Measurements from ENCODE around the gene IFI27L1.
A peak's percentile ranks its signal among the peaks of the same experiment; 100 is the strongest.

The IFI27L1 gene

DNA sequence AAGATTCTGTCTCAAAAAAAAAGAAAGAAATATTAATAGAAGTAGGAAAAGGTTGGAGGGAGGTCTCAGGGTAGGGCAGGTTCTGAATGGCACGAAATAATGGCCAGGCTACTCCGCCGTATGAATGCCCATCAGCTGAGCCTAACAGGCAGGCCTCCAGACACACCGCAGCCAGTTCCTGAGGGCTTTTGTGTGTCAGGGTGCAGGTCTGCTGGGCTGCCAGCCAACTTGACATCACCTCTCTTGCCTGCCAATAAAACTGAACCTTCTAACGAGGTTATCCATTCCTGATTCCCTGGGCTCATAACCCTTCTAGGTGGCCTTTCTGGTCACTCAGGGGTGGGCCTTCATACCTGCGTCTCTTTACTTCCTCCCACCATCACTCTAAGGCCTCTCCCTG, 32.4 kb downstream of the IFI27L1 start:
- H3K4me3 ChIP-seq (ENCODE audit: low read depth, low read length), result no peak overlapping the region

DNA sequence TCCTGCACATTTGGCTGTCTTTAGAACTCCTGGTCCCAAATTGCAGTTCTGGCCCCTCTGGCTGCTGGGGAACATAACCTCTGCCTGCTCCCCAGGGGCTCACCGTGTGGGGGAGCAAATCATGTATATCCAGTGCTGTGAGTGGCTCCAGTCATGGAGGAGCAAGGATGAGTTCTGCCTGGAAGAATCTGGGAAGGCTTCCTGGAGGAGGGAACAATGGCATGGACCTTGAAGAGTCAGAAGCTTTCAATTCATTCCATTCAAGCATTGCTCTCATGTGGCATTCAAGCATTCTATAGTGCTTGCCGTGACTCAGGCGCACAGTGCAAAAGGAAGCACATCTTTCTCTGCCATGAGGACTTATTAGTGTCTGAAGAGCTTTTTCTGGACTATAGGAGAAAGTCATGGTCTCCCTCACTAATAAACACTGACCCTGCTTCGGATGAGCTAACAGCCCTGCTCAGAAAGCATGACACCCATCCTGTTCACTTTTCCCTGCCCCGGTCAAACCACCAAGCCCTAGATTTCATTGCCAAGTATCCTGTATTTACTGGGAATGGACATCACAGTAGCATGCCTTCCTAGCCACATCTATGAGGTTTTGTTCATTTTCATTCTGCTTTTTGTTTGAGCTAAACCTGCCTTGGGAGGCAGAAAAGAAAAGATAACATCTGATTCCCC, 32.9 kb downstream of the IFI27L1 start:
- H3K4me3 ChIP-seq (ENCODE audit: low read depth, low read length), result no peak overlapping the region

DNA sequence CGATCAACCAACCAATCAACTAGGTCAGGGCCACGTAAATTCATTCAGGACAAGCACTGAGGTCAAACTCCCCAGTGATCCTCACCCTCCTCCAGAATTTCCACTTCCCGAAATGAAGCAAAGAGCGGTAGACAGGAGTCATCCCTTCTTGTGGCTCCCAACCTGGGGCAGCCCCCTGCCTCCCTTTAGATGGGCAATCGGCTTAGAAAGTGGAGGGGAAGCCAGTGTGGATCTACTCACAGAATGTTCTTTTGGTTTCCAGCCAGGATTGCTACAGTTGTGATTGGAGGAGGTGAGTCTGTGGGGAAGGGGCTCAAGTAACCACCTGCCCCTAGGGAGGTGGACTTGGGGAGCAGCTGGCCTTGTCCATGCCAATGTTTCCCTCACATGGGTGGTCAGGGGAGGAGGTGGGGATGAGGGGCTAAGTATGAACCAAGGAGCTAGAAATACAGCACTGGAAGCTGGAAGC, 33.5 kb downstream of the IFI27L1 start:
- no peak overlapping the region for H3K4me3 ChIP-seq (ENCODE audit: low read depth, low read length)

DNA sequence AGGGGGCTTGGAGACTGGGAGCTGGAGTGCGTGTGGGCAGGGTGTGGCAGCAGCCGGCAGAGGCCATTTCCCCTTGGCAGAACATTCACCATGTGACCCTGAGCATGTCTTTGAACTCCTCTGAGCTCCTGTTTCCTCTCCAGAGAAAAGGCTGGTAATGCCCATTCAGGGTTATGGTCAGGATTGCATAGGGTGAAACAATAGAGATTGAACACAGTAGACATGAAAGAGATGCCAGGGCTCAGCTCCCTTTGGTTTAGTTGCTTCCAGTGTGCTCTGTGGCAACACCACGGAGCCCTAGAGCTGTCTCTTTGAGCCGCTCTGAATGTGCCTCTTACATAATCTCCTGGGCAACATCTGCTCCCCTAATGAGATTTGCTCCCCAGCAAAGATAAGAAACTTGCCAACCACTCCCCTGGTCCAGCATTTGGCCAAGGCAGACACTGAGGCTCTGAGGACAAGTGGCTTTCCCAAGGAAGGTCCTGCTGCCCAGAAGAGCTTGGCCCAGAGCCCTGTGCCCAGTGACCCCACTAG, 34.0 kb downstream of the IFI27L1 start:
- H3K4me3 ChIP-seq (ENCODE audit: low read depth, low read length), result no peak overlapping the region

DNA sequence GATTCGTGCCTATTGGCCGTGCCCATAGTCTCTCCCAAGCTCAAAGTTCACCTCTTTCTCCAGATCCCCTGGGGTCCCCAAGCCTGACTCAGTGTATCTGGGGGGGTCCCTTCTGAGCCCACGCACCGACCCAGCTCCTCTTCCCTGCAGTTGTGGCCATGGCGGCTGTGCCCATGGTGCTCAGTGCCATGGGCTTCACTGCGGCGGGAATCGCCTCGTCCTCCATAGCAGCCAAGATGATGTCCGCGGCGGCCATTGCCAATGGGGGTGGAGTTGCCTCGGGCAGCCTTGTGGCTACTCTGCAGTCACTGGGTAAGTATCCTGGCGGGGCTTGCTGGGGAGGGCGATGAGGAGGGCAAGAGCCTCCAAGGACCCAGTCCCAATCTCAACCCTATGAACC, 34.5 kb downstream of the IFI27L1 start:
- no peak overlapping the region for H3K4me3 ChIP-seq (ENCODE audit: low read depth, low read length)

DNA sequence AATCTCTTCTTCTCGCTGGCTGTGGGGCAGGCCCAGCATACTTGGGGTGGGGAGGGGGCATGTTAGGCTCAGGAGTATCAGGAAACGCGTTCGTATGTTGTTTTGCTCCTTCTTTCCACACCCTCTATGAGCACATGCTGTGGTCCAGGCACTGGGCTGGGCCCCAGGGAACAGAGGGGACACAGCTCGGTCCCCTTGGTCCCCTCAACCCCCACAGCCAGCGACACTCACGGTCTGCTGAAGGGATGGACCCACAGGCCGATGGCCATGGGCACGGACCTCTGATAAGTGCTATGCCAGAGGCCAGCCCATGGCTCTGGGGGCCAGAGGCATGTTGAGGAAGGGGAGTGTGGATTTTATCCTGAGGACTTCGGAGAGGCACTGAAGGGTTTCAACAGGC, 35.6 kb downstream of the IFI27L1 start:
- H3K4me3 ChIP-seq (ENCODE audit: low read depth, low read length), result no peak overlapping the region

DNA sequence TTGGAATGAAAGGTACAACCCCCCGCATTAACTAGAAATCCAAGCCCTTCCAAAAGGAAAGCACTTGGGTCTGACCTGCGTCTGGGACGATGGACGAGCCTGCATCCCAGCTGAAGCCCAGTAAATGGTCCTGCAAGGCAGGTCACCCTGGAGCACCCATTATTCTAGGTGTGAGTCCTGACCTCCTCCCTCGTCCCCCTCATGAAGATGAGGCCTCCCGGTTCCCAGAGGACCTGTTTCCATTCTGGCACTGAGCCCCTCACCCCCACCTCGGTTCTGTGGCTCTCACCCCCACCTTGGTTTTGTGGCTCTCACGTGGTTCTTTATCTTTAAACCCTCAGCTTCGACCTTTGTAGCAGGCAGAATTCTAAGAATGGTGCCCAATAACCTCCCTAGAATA, 36.7 kb downstream of the IFI27L1 start:
- no peak overlapping the region for H3K4me3 ChIP-seq (ENCODE audit: low read depth, low read length)

DNA sequence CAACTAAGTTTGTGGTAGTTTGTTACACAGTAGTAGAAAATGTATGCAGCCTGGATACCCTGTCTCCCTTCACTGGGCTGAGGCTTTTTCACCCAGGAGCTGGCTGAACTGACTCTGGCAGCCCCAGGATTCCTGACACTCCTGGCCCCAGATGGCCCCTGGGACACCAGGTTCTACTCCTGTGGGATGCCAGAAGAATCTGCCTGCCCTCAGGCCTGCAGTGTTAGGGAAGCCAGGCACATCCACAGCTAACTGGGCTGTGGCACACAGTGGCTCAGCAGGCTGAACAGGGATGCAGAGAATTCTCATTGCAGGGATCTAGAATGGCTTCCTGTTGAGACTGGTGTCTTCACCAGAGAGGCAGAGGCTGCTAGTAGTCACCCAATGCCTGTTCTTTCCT, 38.0 kb downstream of the IFI27L1 start:
- H3K4me3 ChIP-seq (ENCODE audit: low read depth, low read length), result no peak overlapping the region

DNA sequence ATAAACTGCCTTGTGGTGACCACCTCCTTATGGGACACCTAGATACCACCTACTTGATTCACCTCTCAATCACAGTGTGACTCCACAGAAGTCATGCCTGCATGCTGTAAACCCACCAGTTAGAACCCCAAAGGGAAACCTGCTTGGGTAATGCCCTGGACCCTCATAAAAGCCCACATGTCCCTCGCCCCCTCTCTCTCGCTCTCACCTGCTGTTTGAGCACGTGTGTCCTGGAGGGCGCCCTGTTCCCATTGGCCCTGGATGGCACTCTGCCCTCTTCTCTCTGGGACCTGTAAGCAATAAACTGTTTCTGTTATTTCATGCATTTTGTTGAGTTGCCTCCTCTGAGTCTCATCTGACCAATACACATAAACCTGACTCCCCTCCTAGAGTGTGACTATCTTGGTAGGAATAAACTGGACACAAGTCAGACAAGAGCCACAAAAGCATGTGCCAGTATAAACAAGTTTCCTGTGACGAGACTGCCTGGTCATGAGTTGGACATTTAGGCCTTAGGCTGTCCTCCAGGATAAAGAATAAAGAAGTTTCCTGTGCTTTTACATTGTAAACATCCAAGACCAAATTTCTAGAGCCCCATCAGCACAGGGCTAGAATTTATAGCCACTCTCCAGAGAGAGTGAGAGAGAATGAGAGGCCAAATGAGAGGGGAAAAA, 39.7 kb downstream of the IFI27L1 start:
- H3K4me3 ChIP-seq (ENCODE audit: low read depth, low read length), result no peak overlapping the region

DNA sequence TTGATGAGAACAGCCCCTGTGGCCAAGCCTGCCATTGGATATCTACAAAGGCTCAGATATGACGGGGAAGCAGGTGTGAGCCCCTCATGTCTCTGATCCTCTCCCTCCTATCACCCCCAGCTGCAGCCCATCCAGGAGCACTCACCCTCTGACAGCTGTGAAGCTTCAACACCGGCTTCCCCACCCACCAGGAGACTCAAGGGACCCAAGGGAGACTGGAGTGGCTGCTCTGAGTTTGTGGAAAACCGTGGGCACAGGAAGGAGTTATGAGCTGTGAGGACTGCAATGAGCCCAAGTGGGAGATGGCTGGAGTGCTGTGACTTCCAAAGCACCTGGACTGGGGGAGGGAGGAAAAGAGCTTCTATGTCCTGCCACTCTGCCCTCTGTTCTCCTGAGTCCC, 40.4 kb downstream of the IFI27L1 start:
- no peak overlapping the region for H3K4me3 ChIP-seq (ENCODE audit: low read depth, low read length)

DNA sequence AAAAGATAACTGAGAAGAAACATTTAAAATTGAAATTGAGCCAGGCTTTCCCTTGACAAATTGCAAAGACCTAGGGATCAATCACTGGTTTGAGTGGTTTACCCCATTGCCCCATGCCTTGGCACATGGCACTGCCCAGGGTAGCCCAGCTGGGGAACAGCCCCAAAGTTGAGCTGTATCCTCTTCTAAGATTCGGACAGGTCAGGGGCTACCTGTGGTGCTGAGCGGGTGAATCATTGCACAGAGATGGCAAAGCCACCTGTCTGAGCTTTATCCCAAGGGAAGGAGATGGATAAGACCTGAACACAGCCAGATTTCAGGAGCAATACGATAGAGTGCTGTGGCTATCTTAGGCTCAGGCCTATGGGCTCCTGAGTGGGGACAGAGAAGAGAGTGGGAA, 41.3 kb downstream of the IFI27L1 start:
- H3K4me3 ChIP-seq (ENCODE audit: low read depth, low read length), result no peak overlapping the region

DNA sequence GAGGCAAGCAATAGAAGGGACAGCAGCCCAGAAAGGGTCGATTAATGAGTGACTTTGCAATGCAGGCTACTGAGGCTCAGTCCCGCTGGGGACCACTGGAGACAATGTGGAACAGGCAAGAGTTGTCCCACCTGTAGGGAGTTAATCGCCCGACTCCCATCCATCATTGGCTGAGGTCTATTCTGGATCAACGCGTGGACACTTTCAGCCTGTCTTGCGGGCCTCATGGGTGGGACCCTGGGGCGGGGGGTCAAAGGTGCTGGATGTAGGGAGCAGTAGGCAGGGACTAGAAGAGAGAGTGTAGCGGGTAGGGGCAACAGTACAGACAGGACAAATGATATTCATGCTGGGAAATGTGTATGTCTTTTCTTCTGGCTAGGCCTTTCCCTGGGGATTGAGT, 42.2 kb downstream of the IFI27L1 start:
- no peak overlapping the region for H3K4me3 ChIP-seq (ENCODE audit: low read depth, low read length)

DNA sequence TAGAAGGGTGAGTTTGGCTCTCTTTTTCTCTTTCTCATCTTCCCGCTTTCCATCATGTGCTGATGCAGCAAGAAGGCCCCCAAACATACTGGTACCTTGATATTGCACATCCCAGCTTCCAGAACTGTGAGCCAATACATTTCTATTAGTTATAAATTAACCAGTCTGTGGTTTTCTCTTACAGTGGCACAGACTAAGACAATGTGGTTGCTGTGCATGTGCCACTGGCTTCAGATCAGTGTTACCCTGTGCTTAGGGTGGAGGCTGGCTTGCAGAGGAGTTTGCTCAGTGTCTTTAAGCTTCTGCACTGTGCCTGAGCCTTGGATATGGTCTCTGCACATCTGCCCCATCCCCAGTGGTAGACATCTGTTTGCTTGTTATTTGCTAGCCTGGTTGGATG, 42.8 kb downstream of the IFI27L1 start:
- H3K4me3 ChIP-seq (ENCODE audit: low read depth, low read length), result no peak overlapping the region

DNA sequence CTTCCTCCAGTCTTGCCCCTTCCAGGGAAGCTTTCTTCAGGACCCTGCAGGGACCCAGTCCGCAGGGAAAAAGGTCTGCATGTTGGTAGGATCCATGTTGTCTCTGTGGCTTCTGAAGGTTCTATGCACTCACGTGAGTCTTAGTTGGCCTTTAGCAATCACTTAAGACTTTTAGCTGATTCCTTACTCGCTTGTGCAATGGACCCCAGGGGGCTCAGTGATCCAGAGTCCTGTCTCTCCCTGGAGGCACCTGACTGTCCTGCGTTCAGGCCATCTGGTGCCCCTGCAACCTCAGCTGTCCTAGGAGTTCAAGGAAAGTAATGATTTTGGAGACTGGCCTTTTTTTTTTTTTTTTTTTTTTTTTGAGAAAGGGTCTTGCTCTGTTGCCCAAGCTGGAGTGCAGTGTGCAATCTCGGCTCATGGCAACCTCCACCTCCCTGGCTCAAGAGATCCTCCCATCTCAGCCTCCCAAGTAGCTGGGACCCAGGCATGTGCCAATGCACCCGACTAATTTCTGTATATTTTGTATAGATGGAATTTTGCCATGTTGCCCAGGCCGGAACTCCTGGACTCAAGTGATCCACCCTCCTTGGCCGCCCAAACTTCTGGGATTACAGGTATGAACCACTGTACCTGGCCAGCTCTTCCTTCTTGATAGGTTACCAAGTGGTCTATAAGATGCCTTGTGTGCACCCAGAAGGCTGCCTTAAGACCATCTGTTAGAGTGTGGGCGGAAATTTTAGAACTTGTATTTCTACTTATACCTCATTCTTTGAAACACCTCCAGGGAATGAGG, 43.7 kb downstream of the IFI27L1 start:
- no peak overlapping the region for H3K4me3 ChIP-seq (ENCODE audit: low read depth, low read length)

DNA sequence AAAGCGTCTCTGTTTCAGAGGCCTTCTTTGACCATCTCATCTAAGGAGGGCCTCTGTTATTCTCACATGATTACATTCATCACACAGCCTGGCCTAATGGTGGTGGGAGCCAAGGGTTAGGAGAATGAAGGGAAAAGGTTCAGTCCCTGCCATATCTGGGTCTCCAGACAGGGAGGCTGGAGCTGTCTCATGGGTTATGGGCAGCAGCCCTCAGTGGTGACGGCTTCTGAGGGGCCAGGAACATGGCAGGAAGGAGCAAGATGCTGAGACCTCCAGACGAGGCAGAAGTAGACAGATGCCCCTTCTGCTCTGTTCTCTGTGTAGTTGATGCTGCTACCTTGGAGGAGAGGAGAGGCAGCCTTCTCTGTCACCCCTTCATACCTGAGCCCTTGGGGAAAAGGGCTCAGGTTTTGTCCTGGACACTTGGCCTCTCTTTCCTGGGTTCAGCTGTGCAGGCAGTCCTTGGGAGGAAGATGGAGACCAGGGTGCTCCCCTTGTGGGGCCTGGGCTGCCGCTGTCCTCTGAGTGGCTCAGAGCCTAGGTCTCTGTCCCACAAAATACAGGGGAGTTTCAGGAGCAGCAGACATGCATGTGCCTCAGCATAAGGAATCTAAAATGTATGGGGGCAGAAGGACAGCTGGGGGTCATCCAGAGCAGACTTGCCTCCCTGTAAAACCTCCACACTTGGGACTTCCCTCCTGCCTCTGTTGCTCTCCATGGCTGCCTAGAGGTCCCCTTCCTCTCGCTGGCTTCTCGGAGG, 44.7 kb downstream of the IFI27L1 start:
- H3K4me3 ChIP-seq (ENCODE audit: low read depth, low read length), result no peak overlapping the region

DNA sequence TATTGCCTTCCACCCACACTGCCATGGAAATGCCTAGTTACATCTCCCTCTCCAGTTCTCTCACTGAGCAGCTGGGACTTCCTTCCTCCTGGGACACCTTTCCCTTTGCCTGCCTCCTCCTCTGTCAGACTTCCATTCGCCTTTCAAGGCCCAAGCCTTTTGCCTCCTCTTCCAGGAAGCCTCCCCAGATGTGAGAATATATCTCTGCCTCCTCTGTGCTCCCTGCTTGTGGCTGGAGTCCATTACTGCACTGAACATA, 45.2 kb downstream of the IFI27L1 start:
- no peak overlapping the region for H3K4me3 ChIP-seq (ENCODE audit: low read depth, low read length)

DNA sequence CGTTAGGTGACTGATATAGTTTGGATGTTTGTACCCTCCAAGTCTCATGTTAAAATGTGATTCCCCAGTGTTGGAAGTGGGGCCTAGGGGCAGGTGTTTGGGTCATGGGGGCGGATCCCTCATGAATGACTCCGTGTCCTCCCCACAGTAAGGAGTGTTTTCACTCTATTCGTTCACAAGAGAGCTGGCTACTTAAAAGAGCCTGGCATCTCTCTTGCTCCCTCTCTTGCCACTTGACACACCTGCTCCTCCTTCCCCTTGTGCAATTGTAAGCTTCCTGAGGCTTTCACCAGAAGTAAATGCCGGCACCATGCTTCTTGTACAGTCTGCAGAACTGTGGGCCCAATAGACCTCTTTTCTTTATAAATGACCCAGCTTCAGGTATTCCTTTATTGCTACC, 45.7 kb downstream of the IFI27L1 start:
- H3K4me3 ChIP-seq (ENCODE audit: low read depth, low read length), result no peak overlapping the region

DNA sequence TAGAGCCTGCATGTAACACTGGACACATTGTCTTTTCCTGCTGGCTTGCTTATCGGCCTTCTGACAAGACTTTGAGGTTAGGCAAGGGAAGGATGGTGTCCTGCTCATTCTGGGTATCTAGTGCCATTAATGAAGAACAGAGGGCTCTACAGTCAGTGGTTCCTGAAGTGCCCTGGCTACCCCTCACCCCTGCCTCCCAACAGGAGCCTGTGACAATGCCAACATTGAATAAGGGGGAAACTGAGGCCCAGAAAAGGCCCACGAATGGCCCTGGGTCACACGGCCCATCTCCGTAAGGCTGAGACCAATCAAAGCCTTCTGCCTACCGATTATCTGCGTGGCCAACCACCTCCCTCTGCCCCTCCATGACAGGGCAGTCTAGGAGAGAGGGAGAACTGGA, 46.2 kb downstream of the IFI27L1 start:
- H3K4me3 ChIP-seq (ENCODE audit: low read depth, low read length), result no peak overlapping the region

DNA sequence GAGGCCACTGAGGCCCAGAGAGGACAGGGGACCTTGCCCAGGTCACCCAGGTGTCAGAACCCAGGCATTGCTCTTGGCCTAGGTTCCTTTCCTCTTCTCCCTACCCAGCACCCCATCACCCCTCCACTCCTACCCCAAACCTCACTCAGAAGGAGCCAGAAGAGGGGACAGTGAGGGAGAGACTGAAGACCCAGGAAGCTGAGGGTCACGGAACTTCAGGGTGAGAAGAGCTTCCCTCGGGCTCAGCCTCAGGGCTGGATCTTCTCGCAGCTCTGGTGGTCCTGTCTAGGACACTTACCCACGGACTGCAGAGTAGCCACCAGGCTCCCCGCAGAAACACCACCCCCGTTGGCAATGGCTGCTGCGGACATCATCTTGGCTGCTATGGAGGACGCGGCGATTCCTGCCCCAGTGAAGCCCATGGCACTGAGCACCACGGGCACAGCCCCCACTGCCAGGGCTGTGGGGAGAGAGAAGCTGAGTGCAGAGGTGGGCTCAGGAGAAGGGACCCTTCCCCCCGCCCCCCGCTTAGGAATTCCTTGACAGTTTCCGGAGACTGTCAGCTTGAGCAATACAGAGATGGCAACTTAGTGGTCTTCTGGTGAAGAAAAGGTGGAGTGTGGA, 47.2 kb downstream of the IFI27L1 start:
- H3K4me3 ChIP-seq (ENCODE audit: low read depth, low read length), result peak overlapping the region; percentile 78

DNA sequence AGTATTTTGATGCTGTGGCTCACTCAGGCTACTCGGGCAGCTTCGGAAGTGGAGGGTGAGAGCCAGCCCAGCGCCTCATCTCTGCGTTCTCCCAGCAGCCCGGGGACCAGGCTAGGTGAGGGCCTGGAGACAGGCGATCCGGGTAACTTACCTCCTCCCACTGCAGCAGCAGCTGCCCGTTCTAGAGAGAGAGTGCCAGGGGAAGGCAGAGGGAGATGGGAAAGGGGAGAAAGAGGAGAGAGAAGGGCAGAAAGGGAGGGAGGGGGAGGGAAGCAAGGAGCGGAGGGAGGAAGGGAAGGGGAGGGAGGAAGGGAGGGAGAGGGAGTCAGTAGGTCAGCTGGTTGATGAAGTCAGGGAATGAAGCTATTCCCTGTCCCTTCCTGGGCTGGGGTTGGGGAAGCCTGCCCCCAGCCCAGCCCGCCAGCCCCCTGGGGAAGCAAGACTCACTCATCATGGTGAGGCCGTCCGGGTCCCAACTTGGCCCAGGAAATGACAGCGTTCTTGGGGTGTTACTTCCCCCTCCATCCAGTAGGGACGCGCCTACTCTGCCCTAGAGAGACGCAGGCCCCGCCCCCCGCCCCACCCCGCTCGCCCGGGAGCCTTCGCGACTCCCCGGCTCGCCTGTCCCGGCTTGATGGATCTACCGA, 48.1 kb downstream of the IFI27L1 start, which contains the start of gene IFI27L2:
Gene IFI27L2, minus strand, starts transcription at position 494 of the 647 bp plus-strand sequence. Its CDS starts 40 bp downstream, at position 454.
- H3K4me3 ChIP-seq (ENCODE audit: low read depth, low read length), result peak within 1 kb of the TSS; percentile 78

All from iPS-11a (cell line).